GM18505 (cell line): ENCODE results near the gene ZNF280B.
"Not testable (repeated sequence)": the region's sequence is repeated elsewhere in the genome, so short reads cannot be mapped to it uniquely, and the experiment has no call there.

ENCODE experiments used
- ATAC-seq: cut with Tn5 transposase; IDR thresholded peaks from one replicate; pipeline ENCODE4 v1.9.1; 2021; ENCODE audit not compliant: unreplicated experiment
- POLR2A ChIP-seq: IDR thresholded peaks from 4 replicates; pipeline ENCODE4 v1.6.1; 2011; ENCODE audit warnings: borderline replicate concordance; ENCODE audit not compliant: insufficient read depth, insufficient read length; ENCODE audit errors: extremely low read depth

Gene ZNF280B

DNA sequence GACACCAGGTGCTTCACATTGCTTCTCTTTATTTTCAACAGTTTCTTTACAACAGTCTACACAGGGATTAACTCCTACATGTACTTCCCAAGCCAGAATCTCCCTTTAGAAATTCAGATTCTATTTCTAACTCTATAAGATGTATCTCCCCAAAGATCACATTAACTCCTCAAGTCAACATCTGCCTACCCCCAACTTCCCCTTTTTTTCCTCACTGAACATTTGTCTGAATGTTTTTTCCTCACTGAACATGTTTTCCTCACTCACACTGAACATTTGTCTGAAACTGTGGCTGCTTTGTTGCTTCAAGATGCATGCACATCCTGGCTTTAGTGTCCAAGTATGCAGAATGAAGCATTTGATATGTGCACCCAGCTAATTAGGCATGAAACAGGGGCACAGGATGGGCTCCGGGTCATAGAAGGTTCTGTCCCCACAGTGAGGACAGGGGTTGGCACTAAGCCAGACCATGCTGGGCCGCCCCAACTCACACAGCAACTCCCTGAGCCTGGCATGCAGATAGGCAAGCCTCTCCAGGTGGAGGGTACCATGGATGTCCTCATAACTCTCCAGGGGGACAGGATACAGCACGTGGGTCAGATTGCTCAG is 39.3 kb upstream of the ZNF280B start:
- TF ChIP-seq POLR2A = no peak

DNA sequence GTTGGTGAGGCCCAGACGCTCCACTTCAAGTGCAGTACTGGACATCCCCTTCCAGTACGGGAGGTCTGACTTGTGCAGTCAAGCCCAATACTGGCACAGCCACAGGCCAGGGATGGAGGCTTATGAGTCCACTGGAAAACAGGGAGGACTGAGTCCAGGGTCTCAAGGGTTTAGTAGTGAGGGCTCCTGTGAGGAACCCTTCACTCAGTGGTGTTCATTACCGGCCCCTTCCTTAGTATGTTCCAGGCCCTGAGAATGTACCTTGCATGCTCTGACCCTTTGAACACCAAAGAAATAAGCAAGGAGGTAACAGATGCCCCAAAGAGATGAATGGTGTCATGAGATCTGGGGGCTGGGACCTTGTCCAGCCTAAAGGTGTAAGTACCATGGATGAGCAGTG is 38.7 kb upstream of the ZNF280B start:
- no peak for TF ChIP-seq POLR2A
- ATAC-seq = no peak

More for the DNA sequence above, 39.3 kb upstream of the ZNF280B start:
- no peak for ATAC-seq

- ATAC-seq = no peak
- TF ChIP-seq POLR2A = no peak
Observed at GRCh38 chr22:22546490-22546889, 37.9 kb upstream of the ZNF280B start.

- TF ChIP-seq POLR2A = no peak
- ATAC-seq = no peak
Observed at GRCh38 chr22:22545084-22545483, 36.5 kb upstream of the ZNF280B start.

- no peak for ATAC-seq
- TF ChIP-seq POLR2A = no peak
Observed at GRCh38 chr22:22538226-22538989, 29.9 kb upstream of the ZNF280B start.

GRCh38 chr22:22536916-22537315 is 28.4 kb upstream of the ZNF280B start:
- ATAC-seq = no peak
- no peak for TF ChIP-seq POLR2A

DNA sequence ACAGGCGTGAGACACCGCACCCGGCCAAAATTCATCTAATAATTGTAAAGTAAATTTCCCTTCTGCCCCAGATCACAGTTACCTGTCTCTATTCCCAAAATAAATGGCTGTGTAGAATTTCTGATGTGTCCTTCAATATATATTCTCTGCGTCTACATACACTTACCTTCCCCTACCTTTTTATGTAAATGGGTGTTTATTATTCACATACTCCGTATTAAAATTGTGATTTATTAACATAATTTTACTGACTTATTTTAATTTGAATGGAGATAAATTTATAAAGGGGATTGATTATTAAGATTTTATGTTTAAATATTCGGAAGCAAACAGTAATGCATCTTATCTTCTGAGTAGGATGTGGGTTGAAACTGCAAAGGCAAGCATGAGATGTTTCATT is 28.0 kb upstream of the ZNF280B start:
- no peak for ATAC-seq
- no peak for TF ChIP-seq POLR2A

GRCh38 chr22:22535662-22536061 is 27.1 kb upstream of the ZNF280B start:
- no peak for TF ChIP-seq POLR2A
- no peak for ATAC-seq

GRCh38 chr22:22534604-22535415 is 26.3 kb upstream of the ZNF280B start:
- no peak for ATAC-seq
- no peak for TF ChIP-seq POLR2A

DNA sequence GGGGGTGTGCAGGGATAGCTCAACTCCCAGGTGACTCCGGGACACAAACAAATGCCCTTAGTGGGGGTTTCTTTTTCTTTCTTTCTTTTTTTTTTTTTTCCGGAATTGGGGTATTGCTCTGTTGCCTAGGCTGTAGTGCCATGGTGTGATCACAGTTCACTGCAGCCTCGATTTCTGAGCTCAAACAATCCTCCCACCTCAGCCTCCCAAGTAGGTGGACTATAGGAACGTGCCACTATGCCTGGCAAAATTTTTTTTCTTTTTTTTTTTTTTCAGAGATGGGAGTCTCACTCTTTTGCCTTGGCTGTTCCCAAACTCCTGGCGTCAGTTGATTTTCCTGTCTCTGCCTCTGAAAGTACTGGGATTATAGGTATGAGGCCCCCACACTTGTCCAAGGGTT is 25.3 kb upstream of the ZNF280B start:
- ATAC-seq = no peak
- no peak for TF ChIP-seq POLR2A

GRCh38 chr22:22533417-22533816 is 24.9 kb upstream of the ZNF280B start:
- ATAC-seq = no peak
- TF ChIP-seq POLR2A = no peak

GRCh38 chr22:22532547-22533071 is 24.1 kb upstream of the ZNF280B start:
- ATAC-seq = not testable (repeated sequence)

- ATAC-seq = no peak
- no peak for TF ChIP-seq POLR2A
Observed at GRCh38 chr22:22531770-22532546, 23.4 kb upstream of the ZNF280B start.
